IMR-90 (cell line): Measurements from ENCODE around the gene UNC119. TPM values are rescaled to one million over a fixed set of nuclear protein-coding genes. Genes with fewer than 3 reads are reported as not detected.

ENCODE experiments used
- ATAC-seq: fragments of 200-7000 bp; cut with Tn5 transposase; 2 replicates; pipeline ENCODE4 v1.9.1; 2020; ENCODE audit warnings: low read depth, mild to moderate bottlenecking, moderate library complexity
- BruUV-seq: library from RNA; stranded (reverse); fragments of 400-500 nt; replicated peaks from 2 replicates; lab custom pipeline; 2021; lab: Mats Ljungman, UMichigan
- CTCF ChIA-PET: fragments of 300-600 bp; formaldehyde crosslinking; extraction: SDS; loops from one replicate; lab custom pipeline; 2021; ENCODE audit warnings: antibody characterized with exemption; lab: Yijun Ruan, JAX
- POLR2A ChIA-PET: fragments of 300-600 bp; sonication (Branson Sonifier 250); formaldehyde crosslinking; loops from one replicate; lab custom pipeline; 2022; ENCODE audit warnings: antibody characterized with exemption; ENCODE audit not compliant: unreplicated experiment; lab: Charles Lee
- DNase-seq: peaks from one replicate; pipeline ENCODE4 v3.0.0; 2013
- H2AFZ ChIP-seq: replicated peaks from 2 replicates; pipeline ENCODE3; 2013; ENCODE audit warnings: low read length, mild to moderate bottlenecking; ENCODE audit not compliant: poor library complexity
- H2AK5ac ChIP-seq: 2 replicates; pipeline ENCODE4 v1.6.1; 2013; ENCODE audit warnings: low read depth, low read length, inconsistent platforms
- H2AK9ac ChIP-seq: replicated peaks from 2 replicates; pipeline ENCODE3; 2013; ENCODE audit warnings: mild to moderate bottlenecking, low read depth, low read length, moderate library complexity; ENCODE audit not compliant: poor library complexity
- H2BK120ac ChIP-seq: 2 replicates; pipeline ENCODE4 v1.6.1; 2013; ENCODE audit warnings: low read depth, low read length, inconsistent platforms
- H2BK15ac ChIP-seq: 3 replicates; pipeline ENCODE4 v1.6.1; 2013; ENCODE audit warnings: low read depth, low read length, inconsistent platforms
- H2BK20ac ChIP-seq: 2 replicates; pipeline ENCODE4 v1.6.1; 2013; ENCODE audit warnings: low read depth, mild to moderate bottlenecking, inconsistent platforms, low read length, moderate library complexity
- H2BK5ac ChIP-seq: 2 replicates; pipeline ENCODE4 v1.6.1; 2013; ENCODE audit warnings: mild to moderate bottlenecking, low read depth, low read length, inconsistent platforms; ENCODE audit not compliant: poor library complexity, severe bottlenecking
- H3K14ac ChIP-seq: replicated peaks from 2 replicates; pipeline ENCODE4 v1.6.1; 2013; ENCODE audit warnings: low read depth, low read length, inconsistent platforms
- H3K18ac ChIP-seq: 2 replicates; pipeline ENCODE4 v1.6.1; 2013; ENCODE audit warnings: low read depth, low read length, control low read depth
- H3K23ac ChIP-seq: 2 replicates; pipeline ENCODE4 v1.6.1; 2013; ENCODE audit warnings: low read depth, low read length, inconsistent platforms
- H3K27ac ChIP-seq: 2 replicates; pipeline ENCODE4 v1.5.1; 2013; ENCODE audit warnings: mild to moderate bottlenecking, control low read depth, low read length; ENCODE audit not compliant: insufficient read depth
- H3K27me3 ChIP-seq: 2 replicates; pipeline ENCODE4 v1.6.1; 2013; ENCODE audit warnings: low read length; ENCODE audit not compliant: control insufficient read depth, insufficient read depth
- H3K36me3 ChIP-seq: 2 replicates; pipeline ENCODE4 v1.6.1; 2013; ENCODE audit warnings: low read length, mixed read lengths; ENCODE audit not compliant: control insufficient read depth, insufficient read depth
- H3K4ac ChIP-seq: 2 replicates; pipeline ENCODE4 v1.6.1; 2013; ENCODE audit warnings: low read depth, low read length, inconsistent platforms
- H3K4me1 ChIP-seq: 2 replicates; pipeline ENCODE4 v1.6.1; 2013; ENCODE audit warnings: low read length, mixed read lengths; ENCODE audit not compliant: control insufficient read depth, insufficient read depth
- H3K4me2 ChIP-seq: 2 replicates; pipeline ENCODE4 v1.6.1; 2013; ENCODE audit warnings: low read depth, mild to moderate bottlenecking, control low read depth, low read length, moderate library complexity
- H3K4me3 ChIP-seq: 2 replicates; pipeline ENCODE4 v1.5.1; 2013; ENCODE audit warnings: low read depth, mild to moderate bottlenecking, control low read depth, low read length, moderate library complexity; ENCODE audit not compliant: insufficient read depth
- H3K56ac ChIP-seq: 2 replicates; pipeline ENCODE4 v1.6.1; 2013; ENCODE audit warnings: low read length, inconsistent platforms; ENCODE audit not compliant: insufficient read depth; ENCODE audit errors: extremely low read depth
- H3K79me1 ChIP-seq, 2 experiments: 2 replicates each; pipeline ENCODE4 v1.6.1; 2013; ENCODE audit warnings: low read length in 2 of 2, inconsistent platforms in 1 of 2, low read depth in 1 of 2
- H3K9ac ChIP-seq: 2 replicates; pipeline ENCODE4 v1.6.1; 2013; ENCODE audit warnings: low read depth, low read length, control low read depth
- H3K9me1 ChIP-seq: 2 replicates; pipeline ENCODE4 v1.6.1; 2013; ENCODE audit warnings: low read length, inconsistent platforms; ENCODE audit not compliant: insufficient read depth
- H3K9me3 ChIP-seq: 2 replicates; pipeline ENCODE4 v1.6.1; 2013; ENCODE audit warnings: low read length; ENCODE audit not compliant: control insufficient read depth, insufficient read depth
- H4K20me1 ChIP-seq: 2 replicates; pipeline ENCODE4 v1.6.1; 2013; ENCODE audit warnings: low read length, inconsistent platforms; ENCODE audit not compliant: insufficient read depth
- H4K5ac ChIP-seq: 2 replicates; pipeline ENCODE4 v1.6.1; 2013; ENCODE audit warnings: mild to moderate bottlenecking, low read depth, low read length, control low read depth
- H4K8ac ChIP-seq, 2 experiments: 2 replicates each; pipeline ENCODE4 v1.6.1; 2013; ENCODE audit warnings: low read depth in 2 of 2, low read length in 2 of 2, control low read depth in 1 of 2, inconsistent platforms in 1 of 2
- H4K91ac ChIP-seq: 2 replicates; pipeline ENCODE4 v1.6.1; 2013; ENCODE audit warnings: low read depth, low read length, inconsistent platforms; ENCODE audit not compliant: insufficient read depth
- BHLHE40 ChIP-seq: fragments of 150-350 bp; IDR thresholded peaks from 2 replicates; pipeline ENCODE4 v1.6.1; 2016; ENCODE audit warnings: mild to moderate bottlenecking, low read depth, low read length
- CEBPB ChIP-seq: IDR thresholded peaks from 2 replicates; pipeline ENCODE4 v1.6.1; 2012; ENCODE audit warnings: low read depth, low read length, improper control_type of control experiment
- CHD1 ChIP-seq: IDR thresholded peaks from 2 replicates; pipeline ENCODE4 v1.6.1; 2012; ENCODE audit warnings: low read depth, low read length, improper control_type of control experiment
- FOS ChIP-seq: fragments of 150-350 bp; IDR thresholded peaks from 2 replicates; pipeline ENCODE4 v1.6.1; 2016; ENCODE audit warnings: low read depth, low read length
- MAFK ChIP-seq: IDR thresholded peaks from 2 replicates; pipeline ENCODE4 v1.6.1; 2012; ENCODE audit warnings: low read depth, low read length, improper control_type of control experiment
- MAZ ChIP-seq: IDR thresholded peaks from 2 replicates; pipeline ENCODE4 v1.6.1; 2012; ENCODE audit warnings: low read depth, mild to moderate bottlenecking, low read length, improper control_type of control experiment, moderate library complexity, borderline replicate concordance
- MXI1 ChIP-seq: IDR thresholded peaks from 2 replicates; pipeline ENCODE4 v1.6.1; 2012; ENCODE audit warnings: low read depth, mild to moderate bottlenecking, low read length, moderate library complexity, borderline replicate concordance
- NFE2L2 ChIP-seq: fragments of 150-350 bp; IDR thresholded peaks from 2 replicates; pipeline ENCODE4 v1.6.1; 2016; ENCODE audit warnings: low read depth, mild to moderate bottlenecking, low read length
- POLR2A ChIP-seq: IDR thresholded peaks from 2 replicates; pipeline ENCODE4 v1.6.1; 2012; ENCODE audit warnings: mild to moderate bottlenecking, low read depth, low read length
- RAD21 ChIP-seq: IDR thresholded peaks from 2 replicates; pipeline ENCODE4 v1.6.1; 2012; ENCODE audit warnings: low read length, improper control_type of control experiment
- RCOR1 ChIP-seq: IDR thresholded peaks from 2 replicates; pipeline ENCODE4 v1.6.1; 2012; ENCODE audit warnings: mild to moderate bottlenecking, low read length, improper control_type of control experiment; ENCODE audit not compliant: insufficient replicate concordance
- RFX5 ChIP-seq: IDR thresholded peaks from 2 replicates; pipeline ENCODE4 v1.8.0; 2012; ENCODE audit warnings: low read depth, mild to moderate bottlenecking, low read length, moderate library complexity
- SMC3 ChIP-seq: fragments of 150-350 bp; IDR thresholded peaks from 2 replicates; pipeline ENCODE4 v1.6.1; 2016; ENCODE audit warnings: low read depth, mild to moderate bottlenecking, antibody characterized with exemption, low read length, moderate library complexity
- USF2 ChIP-seq: fragments of 150-350 bp; IDR thresholded peaks from 2 replicates; pipeline ENCODE4 v1.6.1; 2017; ENCODE audit warnings: mild to moderate bottlenecking, antibody characterized with exemption, low read length, low read depth
- WGBS, 2 experiments: methylation state at CpG; one replicate each; pipeline versions ENCODE4 v1.1.5 to v1.1.7; 2013; ENCODE audit warnings: missing lambda C conversion rate in 2 of 2; ENCODE audit not compliant: insufficient read length in 1 of 2; ENCODE audit errors: extremely low coverage in 2 of 2; 5-methylcytosine and 5-hydroxymethylcytosine counted together
- dilution Hi-C: fragments of 300-500 bp; cut with HindIII; formaldehyde crosslinking; loops from one replicate; pipeline ENCODE4 v1.14.3; 2018; ENCODE audit warnings: low sequenced_read_pairs; ENCODE audit not compliant: unreplicated experiment
- in situ Hi-C: fragments of 300-500 bp; cut with MboI; formaldehyde crosslinking; loops from 3 replicates; pipeline ENCODE4 v1.14.3; 2019; ENCODE audit warnings: low sequenced_read_pairs, inconsistent platforms, mixed read lengths
- intact Hi-C: fragments of 100-400 bp; cut with micrococcal nuclease; formaldehyde crosslinking; loops from 2 replicates; pipeline ENCODE4 v1.10.0; 2022
- polyA plus RNA-seq, 3 experiments: library from polyadenylated mRNA; depleted of rRNA; stranded (reverse); fragments of >200 nt; gene quantifications; 2 replicates each; pipeline ENCODE4 v1.2.3, GENCODE V29; 2012; ENCODE audit warnings: low replicate concordance in 1 of 3
- total RNA-seq: library from RNA; depleted of rRNA; stranded (reverse); fragments of >200 nt; gene quantifications from 2 replicates; pipeline ENCODE4 v1.2.3, GENCODE V29; 2012
- TF ChIP-seq, protein P1 (sequence below): fragments of 150-350 bp; IDR thresholded peaks from 2 replicates; pipeline ENCODE4 v1.6.1; 2016; ENCODE audit warnings: low read depth, mild to moderate bottlenecking, low read length, moderate library complexity, borderline replicate concordance
- TF ChIP-seq, protein P2 (sequence below): conservative IDR thresholded peaks from 2 replicates; pipeline ENCODE4 v1.5.1; 2012; ENCODE audit warnings: mild to moderate bottlenecking, low read depth, low read length, improper control_type of control experiment

UNC119 gene
- total and polyA plus RNA-seq, 2 of the 4 experiments (the other 2 are of a cell fraction), result 22.4 to 57.4 TPM

DNA sequence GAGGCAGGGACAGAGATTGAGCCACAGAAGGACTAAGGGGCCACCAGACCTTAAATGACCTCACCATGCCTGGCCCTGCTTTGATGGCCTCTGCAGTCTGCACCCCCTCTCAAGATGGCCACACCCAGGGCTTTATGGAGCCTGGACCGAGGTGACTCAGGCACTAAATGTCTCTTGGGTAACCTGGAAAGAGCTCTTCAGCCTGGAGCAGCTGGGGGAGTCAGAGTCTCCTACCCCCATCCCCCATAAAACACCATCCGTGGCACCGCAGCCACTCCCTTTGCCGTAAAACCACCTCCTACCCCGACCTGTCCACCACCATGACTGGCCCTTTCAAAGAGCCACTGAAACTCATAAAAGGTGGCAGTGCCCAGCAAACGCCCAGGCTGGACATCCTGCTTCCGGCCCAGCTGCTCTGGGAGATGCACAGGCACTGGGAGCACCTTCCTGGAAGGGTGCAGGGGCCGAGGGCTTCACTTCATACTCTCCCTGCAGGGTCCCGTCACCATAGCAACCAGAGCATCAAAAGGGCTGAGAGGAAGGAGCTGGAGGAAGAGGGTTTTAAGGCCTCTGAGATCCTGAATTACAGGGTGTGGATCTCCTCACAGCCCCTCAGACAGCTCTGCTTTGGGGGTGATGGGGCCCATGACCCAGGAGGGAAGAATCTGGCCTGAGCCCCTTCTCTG is 24.0 kb downstream of the UNC119 start:
- Histone ChIP-seq H3K9me3 (no peaks in the 10 kb centered on the region), H3K4ac (no peak overlapping the region), H3K79me1 (no peaks in the 10 kb centered on the region), H3K4me2 (no peak overlapping the region), H3K56ac (no peak overlapping the region), H3K9ac (no peak overlapping the region), H3K4me3 (no peak overlapping the region), H3K9me1 (peaks cover 7% of the 10 kb centered on the region), H3K36me3 (no peaks in the 10 kb centered on the region), H4K91ac (no peak overlapping the region), H2BK20ac (no peak overlapping the region), H3K4me1 (peaks cover 25% of the 10 kb centered on the region), H2AK5ac (no peak overlapping the region), H3K14ac (no peak overlapping the region), H2AK9ac (no peak overlapping the region), H3K23ac (no peak overlapping the region), H2BK15ac (no peak overlapping the region), H3K18ac (no peak overlapping the region), H2AFZ (no peak overlapping the region), H2BK5ac (no peak overlapping the region), H4K8ac (no peak overlapping the region), H4K5ac (no peak overlapping the region), H2BK120ac (no peak overlapping the region), H4K20me1 (no peaks in the 10 kb centered on the region), H3K27ac (no peak overlapping the region), H3K27me3 (peaks cover 13% of the 10 kb centered on the region)
- DNase-seq (no peak), ATAC-seq (no peak)
- BruUV-seq, result no TSS peak
- in situ Hi-C loops, result no loop called here
- ChIA-PET POLR2A (no interaction called here), CTCF (no interaction called here)
- 92% methylated on average over 4 of the region's 9 CpGs; no CpG with 5 or more reads in 1 of the 2 experiments for WGBS, 2 experiments
- intact Hi-C loops, result no loop called here
- TF ChIP-seq RAD21 (no peak), RCOR1 (no peak), NFE2L2 (no peak), BHLHE40 (no peak), FOS (no peak), CEBPB (no peak), MAFK (no peak), MXI1 (no peak), USF2 (no peak), MAZ (no peak), POLR2A (no peak), CHD1 (no peak), SMC3 (no peak), RFX5 (no peak)
- TF ChIP-seq, protein P1, sequence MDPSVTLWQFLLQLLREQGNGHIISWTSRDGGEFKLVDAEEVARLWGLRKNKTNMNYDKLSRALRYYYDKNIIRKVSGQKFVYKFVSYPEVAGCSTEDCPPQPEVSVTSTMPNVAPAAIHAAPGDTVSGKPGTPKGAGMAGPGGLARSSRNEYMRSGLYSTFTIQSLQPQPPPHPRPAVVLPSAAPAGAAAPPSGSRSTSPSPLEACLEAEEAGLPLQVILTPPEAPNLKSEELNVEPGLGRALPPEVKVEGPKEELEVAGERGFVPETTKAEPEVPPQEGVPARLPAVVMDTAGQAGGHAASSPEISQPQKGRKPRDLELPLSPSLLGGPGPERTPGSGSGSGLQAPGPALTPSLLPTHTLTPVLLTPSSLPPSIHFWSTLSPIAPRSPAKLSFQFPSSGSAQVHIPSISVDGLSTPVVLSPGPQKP, result no peak
- TF ChIP-seq, protein P2, sequence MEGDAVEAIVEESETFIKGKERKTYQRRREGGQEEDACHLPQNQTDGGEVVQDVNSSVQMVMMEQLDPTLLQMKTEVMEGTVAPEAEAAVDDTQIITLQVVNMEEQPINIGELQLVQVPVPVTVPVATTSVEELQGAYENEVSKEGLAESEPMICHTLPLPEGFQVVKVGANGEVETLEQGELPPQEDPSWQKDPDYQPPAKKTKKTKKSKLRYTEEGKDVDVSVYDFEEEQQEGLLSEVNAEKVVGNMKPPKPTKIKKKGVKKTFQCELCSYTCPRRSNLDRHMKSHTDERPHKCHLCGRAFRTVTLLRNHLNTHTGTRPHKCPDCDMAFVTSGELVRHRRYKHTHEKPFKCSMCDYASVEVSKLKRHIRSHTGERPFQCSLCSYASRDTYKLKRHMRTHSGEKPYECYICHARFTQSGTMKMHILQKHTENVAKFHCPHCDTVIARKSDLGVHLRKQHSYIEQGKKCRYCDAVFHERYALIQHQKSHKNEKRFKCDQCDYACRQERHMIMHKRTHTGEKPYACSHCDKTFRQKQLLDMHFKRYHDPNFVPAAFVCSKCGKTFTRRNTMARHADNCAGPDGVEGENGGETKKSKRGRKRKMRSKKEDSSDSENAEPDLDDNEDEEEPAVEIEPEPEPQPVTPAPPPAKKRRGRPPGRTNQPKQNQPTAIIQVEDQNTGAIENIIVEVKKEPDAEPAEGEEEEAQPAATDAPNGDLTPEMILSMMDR, result no peak
- dilution Hi-C loops, result no loop called here
